ENCODE data around the gene BACE1-AS. TPM values are rescaled to one million over a fixed set of nuclear protein-coding genes. Genes with fewer than 3 reads are reported as not detected.
"Not testable (repeated sequence)": the region's sequence is repeated elsewhere in the genome, so short reads cannot be mapped to it uniquely, and the experiment has no call there.

The BACE1-AS gene
- total and polyA plus RNA-seq, 2 donors (not counting 1 experiment from before 2014, with no cell fraction given) = 4.2 to 4.5 TPM

DNA sequence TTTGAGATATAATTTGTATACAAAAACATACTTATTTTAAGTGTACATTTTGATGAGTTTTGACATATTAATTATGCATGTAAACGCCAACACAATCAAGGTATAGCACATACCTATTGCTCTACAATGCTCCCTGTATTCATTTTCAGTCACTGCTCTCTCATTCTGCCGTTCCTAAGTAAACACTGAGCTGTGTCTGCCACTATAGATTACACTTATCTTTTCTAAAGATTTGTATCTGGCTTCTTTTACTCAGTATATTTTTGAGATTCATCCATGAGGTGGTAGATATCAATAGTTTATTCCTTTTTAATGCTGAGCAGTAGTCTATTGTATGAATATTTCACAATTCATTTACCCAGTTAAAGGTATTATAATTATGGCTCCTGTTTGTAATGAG is 25.4 kb upstream of the BACE1-AS start:
- DNase-seq (ENCODE audit: low read depth in 2 of 2) = no peak
- no peaks in the 10 kb centered on the region for H3K36me3 ChIP-seq (ENCODE audit: control insufficient read depth, insufficient read depth, low read length)
- TF ChIP-seq, protein P1, sequence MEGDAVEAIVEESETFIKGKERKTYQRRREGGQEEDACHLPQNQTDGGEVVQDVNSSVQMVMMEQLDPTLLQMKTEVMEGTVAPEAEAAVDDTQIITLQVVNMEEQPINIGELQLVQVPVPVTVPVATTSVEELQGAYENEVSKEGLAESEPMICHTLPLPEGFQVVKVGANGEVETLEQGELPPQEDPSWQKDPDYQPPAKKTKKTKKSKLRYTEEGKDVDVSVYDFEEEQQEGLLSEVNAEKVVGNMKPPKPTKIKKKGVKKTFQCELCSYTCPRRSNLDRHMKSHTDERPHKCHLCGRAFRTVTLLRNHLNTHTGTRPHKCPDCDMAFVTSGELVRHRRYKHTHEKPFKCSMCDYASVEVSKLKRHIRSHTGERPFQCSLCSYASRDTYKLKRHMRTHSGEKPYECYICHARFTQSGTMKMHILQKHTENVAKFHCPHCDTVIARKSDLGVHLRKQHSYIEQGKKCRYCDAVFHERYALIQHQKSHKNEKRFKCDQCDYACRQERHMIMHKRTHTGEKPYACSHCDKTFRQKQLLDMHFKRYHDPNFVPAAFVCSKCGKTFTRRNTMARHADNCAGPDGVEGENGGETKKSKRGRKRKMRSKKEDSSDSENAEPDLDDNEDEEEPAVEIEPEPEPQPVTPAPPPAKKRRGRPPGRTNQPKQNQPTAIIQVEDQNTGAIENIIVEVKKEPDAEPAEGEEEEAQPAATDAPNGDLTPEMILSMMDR (conservative IDR thresholded peaks at IDR 0.05 in 1 of 2, IDR thresholded peaks at IDR 0.05 in 1 of 2; ENCODE audit: low read depth in 1 of 2, low read length in 2 of 2) = no peak
- TF ChIP-seq EZH2 (IDR thresholded peaks at IDR 0.05; ENCODE audit: low read length, missing control alignments) = no peak
- no peak overlapping the region for H2AFZ ChIP-seq (ENCODE audit: low read length)
- H3K4me2 ChIP-seq (ENCODE audit: extremely low read depth, insufficient read depth, low read length) = no peak overlapping the region
- H3K27me3 ChIP-seq (ENCODE audit: control insufficient read depth, insufficient read depth, low read length) = no peaks in the 10 kb centered on the region
- H3K4me1 ChIP-seq (ENCODE audit: control insufficient read depth, extremely low read depth, insufficient read depth, low read length) = no peaks in the 10 kb centered on the region
- no peak overlapping the region for H3K27ac ChIP-seq (ENCODE audit: insufficient read depth, low read length)
- H4K20me1 ChIP-seq (ENCODE audit: control insufficient read depth, extremely low read depth, insufficient read depth, low read length) = no peaks in the 10 kb centered on the region
- no peak overlapping the region for H3K4me3 ChIP-seq (replicated peaks in 1 of 4; ENCODE audit: control extremely low read depth in 1 of 4, insufficient read depth in 1 of 4, low read depth in 3 of 4, low read length in 4 of 4)
- no peak overlapping the region for H3K9ac ChIP-seq (ENCODE audit: insufficient read depth, low read length)
- H3K9me3 ChIP-seq (ENCODE audit: control insufficient read depth, insufficient read depth, low read depth, low read length) = no peaks in the 10 kb centered on the region
- no peaks in the 10 kb centered on the region for H3K79me2 ChIP-seq (ENCODE audit: control insufficient read depth, insufficient read depth, low read length)

DNA sequence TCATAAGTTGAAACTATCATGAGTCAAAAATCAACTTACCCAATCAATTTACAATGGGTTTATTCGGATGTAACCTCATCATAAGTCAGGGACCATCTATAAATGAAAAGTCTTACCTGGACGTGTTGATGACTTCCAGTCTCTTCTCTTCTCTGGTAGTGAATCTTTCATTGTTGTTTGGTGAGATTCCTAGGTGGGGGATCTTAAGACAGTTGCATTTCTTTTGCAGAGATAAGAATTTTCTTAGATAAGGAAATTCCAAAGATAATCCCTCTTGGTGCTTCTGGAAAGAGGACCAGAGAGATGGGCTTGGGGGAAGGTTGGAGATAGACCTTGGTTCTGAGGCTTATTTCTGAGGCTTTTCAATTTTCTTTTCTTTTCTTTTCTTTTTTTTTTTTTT is 21.3 kb upstream of the BACE1-AS start:
- Histone ChIP-seq H3K4me2 (ENCODE audit: extremely low read depth, insufficient read depth, low read length) (no peak overlapping the region), H3K79me2 (ENCODE audit: control insufficient read depth, insufficient read depth, low read length) (no peaks in the 10 kb centered on the region), H3K9me3 (ENCODE audit: control insufficient read depth, insufficient read depth, low read depth, low read length) (no peaks in the 10 kb centered on the region), H3K9ac (ENCODE audit: insufficient read depth, low read length) (no peak overlapping the region), H2AFZ (ENCODE audit: low read length) (no peak overlapping the region), H3K27me3 (ENCODE audit: control insufficient read depth, insufficient read depth, low read length) (no peaks in the 10 kb centered on the region), H3K36me3 (ENCODE audit: control insufficient read depth, insufficient read depth, low read length) (no peaks in the 10 kb centered on the region), H3K27ac (ENCODE audit: insufficient read depth, low read length) (no peak overlapping the region), H4K20me1 (ENCODE audit: control insufficient read depth, extremely low read depth, insufficient read depth, low read length) (no peaks in the 10 kb centered on the region), H3K4me1 (ENCODE audit: control insufficient read depth, extremely low read depth, insufficient read depth, low read length) (no peaks in the 10 kb centered on the region), H3K4me3 (replicated peaks in 1 of 4; ENCODE audit: control extremely low read depth in 1 of 4, insufficient read depth in 1 of 4, low read depth in 3 of 4, low read length in 4 of 4) (no peak overlapping the region)
- no peak for DNase-seq (ENCODE audit: low read depth in 2 of 2)
- TF ChIP-seq, protein P1 (conservative IDR thresholded peaks at IDR 0.05 in 1 of 2, IDR thresholded peaks at IDR 0.05 in 1 of 2; ENCODE audit: low read depth in 1 of 2, low read length in 2 of 2) = no peak
- no peak for TF ChIP-seq EZH2 (IDR thresholded peaks at IDR 0.05; ENCODE audit: low read length, missing control alignments)

DNA sequence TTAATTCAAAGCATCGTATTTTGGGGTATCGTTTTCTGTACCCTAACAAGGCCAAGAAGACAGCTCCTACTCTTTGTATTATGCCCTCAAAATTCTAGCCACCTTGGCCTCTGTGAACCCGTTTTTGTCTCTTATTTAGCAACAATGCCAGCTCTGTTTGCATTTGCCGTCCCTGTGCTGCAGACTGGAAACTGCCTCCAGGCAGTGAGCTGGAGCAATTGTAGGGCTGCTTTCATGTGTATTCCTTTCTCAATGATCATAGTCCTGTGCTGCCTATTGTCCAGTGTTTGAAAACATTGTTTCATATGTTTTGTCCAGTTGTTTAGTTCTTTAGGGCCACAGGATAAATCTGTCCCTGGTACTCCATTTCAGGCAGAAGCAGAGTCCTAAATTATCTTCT is 19.9 kb upstream of the BACE1-AS start:
- Histone ChIP-seq H3K36me3 (ENCODE audit: control insufficient read depth, insufficient read depth, low read length) (no peaks in the 10 kb centered on the region), H2AFZ (ENCODE audit: low read length) (no peak overlapping the region), H3K9ac (ENCODE audit: insufficient read depth, low read length) (no peak overlapping the region), H3K4me1 (ENCODE audit: control insufficient read depth, extremely low read depth, insufficient read depth, low read length) (no peaks in the 10 kb centered on the region), H3K9me3 (ENCODE audit: control insufficient read depth, insufficient read depth, low read depth, low read length) (no peaks in the 10 kb centered on the region), H3K4me2 (ENCODE audit: extremely low read depth, insufficient read depth, low read length) (no peak overlapping the region), H3K27me3 (ENCODE audit: control insufficient read depth, insufficient read depth, low read length) (no peaks in the 10 kb centered on the region), H3K79me2 (ENCODE audit: control insufficient read depth, insufficient read depth, low read length) (no peaks in the 10 kb centered on the region), H3K4me3 (replicated peaks in 1 of 4; ENCODE audit: control extremely low read depth in 1 of 4, insufficient read depth in 1 of 4, low read depth in 3 of 4, low read length in 4 of 4) (no peak overlapping the region), H3K27ac (ENCODE audit: insufficient read depth, low read length) (no peak overlapping the region), H4K20me1 (ENCODE audit: control insufficient read depth, extremely low read depth, insufficient read depth, low read length) (no peaks in the 10 kb centered on the region)
- no peak for TF ChIP-seq EZH2 (IDR thresholded peaks at IDR 0.05; ENCODE audit: low read length, missing control alignments)
- TF ChIP-seq, protein P1 (conservative IDR thresholded peaks at IDR 0.05 in 1 of 2, IDR thresholded peaks at IDR 0.05 in 1 of 2; ENCODE audit: low read depth in 1 of 2, low read length in 2 of 2) = no peak
- no peak for DNase-seq (ENCODE audit: low read depth in 2 of 2)

DNA sequence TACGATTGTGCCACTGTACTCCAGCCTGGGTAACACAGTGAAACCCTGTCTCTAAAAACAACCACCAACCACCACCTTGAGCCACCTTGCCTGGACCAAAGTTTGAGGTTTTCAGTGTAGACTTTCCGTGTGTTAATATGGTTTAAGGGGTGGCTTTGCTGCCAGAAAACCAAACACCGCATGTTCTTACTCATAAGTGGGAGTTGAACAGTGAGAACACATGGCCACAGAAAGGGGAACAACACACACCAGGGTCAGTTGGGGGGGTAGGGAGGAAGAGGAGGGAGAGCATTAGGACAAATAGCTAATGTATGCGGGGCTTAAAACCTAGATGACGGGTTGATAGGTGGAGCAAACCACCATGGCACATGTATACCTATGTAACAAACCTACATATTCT is 19.0 kb upstream of the BACE1-AS start:
- H3K4me2 ChIP-seq (ENCODE audit: extremely low read depth, insufficient read depth, low read length); DNase-seq (ENCODE audit: low read depth in 2 of 2); H3K4me3 ChIP-seq (replicated peaks in 1 of 4; ENCODE audit: control extremely low read depth in 1 of 4, insufficient read depth in 1 of 4, low read depth in 3 of 4, low read length in 4 of 4); H3K79me2 ChIP-seq (ENCODE audit: control insufficient read depth, insufficient read depth, low read length); H3K9ac ChIP-seq (ENCODE audit: insufficient read depth, low read length); H3K27me3 ChIP-seq (ENCODE audit: control insufficient read depth, insufficient read depth, low read length); H4K20me1 ChIP-seq (ENCODE audit: control insufficient read depth, extremely low read depth, insufficient read depth, low read length); H3K27ac ChIP-seq (ENCODE audit: insufficient read depth, low read length); H2AFZ ChIP-seq (ENCODE audit: low read length); H3K4me1 ChIP-seq (ENCODE audit: control insufficient read depth, extremely low read depth, insufficient read depth, low read length); H3K9me3 ChIP-seq (ENCODE audit: control insufficient read depth, insufficient read depth, low read depth, low read length); H3K36me3 ChIP-seq (ENCODE audit: control insufficient read depth, insufficient read depth, low read length): not testable (repeated sequence)
